ENCODE measurements around the gene DAB2IP.
A peak's percentile ranks its signal among the peaks of the same experiment; 100 is the strongest.
"Not testable (repeated sequence)": the region's sequence is repeated elsewhere in the genome, so short reads cannot be mapped to it uniquely, and the experiment has no call there.

DAB2IP gene

GRCh38 chr9:121725008-121725775 is 73.8 kb downstream of the DAB2IP start:
- DNase-seq (ENCODE audit: low read depth in 2 of 2), result peak; percentile 93 to 95

DNA sequence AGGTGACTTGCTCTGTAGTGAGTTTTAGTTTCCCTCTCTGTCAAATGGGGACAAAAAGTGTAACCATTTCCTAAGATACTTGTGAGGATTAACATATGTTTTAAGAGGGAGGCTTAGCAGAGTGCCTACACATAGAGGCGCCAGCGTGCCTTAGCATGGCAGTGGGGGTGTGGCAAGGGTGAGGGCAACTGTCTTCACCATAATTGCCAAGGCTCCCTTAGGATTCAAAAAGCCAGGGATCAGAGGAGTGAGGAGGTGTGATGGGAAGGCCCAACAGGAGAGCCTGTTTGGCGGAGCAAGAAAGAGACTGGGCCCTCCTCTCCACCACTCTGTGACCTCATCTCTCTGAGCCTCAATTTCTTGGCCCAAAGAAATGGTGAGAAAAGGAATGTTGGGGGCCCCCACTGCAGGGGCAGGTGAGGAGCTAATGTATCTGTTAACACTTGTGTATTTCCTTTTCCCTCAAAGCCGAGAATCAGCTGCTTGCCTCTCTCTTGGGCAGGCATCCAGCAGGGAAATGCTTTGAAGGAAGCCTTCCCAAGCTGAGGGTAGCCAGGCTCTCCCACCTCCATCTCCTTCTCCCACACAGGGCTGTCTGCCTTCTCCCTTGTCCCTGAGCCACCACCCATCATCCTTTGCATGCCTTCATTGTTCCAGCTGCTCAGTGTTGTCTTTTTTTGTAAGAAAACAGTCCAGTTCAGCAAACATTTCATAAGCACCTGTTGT is 76.0 kb downstream of the DAB2IP start:
- no peak for DNase-seq (ENCODE audit: low read depth in 2 of 2)

- DNase-seq (ENCODE audit: low read depth in 2 of 2), result no peak
Observed at GRCh38 chr9:121728916-121729315, 77.5 kb downstream of the DAB2IP start.

GRCh38 chr9:121729769-121730562 is 78.5 kb downstream of the DAB2IP start:
- DNase-seq (ENCODE audit: low read depth in 2 of 2), result no peak

- no peak for DNase-seq (ENCODE audit: low read depth in 2 of 2)
Observed at GRCh38 chr9:121731090-121731489, 79.7 kb downstream of the DAB2IP start.

DNA sequence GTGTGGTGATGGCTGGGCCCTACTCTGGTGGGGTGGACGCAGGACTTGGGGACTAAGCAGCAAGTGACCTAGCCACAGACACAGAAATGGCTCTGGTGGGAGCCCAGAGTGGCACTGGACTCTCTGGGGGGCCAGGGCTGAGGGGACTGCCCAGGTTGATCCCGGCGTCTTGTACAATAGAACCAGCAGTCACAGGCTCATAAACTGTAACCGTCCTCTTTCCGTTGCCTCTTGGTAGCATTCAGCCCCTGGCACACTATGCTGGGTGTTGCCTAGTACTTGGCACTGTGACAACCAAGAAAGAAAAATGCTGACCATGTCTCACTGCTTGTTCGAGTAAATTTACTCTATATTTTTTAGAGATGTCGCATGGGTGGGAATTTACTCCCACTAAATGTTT is 80.5 kb downstream of the DAB2IP start:
- no peak for DNase-seq (ENCODE audit: low read depth in 2 of 2)

GRCh38 chr9:121732389-121732788 is 81.0 kb downstream of the DAB2IP start:
- DNase-seq (ENCODE audit: low read depth in 2 of 2), result no peak

- DNase-seq (ENCODE audit: low read depth in 2 of 2), result no peak
Observed at GRCh38 chr9:121732886-121733285, 81.5 kb downstream of the DAB2IP start.

DNA sequence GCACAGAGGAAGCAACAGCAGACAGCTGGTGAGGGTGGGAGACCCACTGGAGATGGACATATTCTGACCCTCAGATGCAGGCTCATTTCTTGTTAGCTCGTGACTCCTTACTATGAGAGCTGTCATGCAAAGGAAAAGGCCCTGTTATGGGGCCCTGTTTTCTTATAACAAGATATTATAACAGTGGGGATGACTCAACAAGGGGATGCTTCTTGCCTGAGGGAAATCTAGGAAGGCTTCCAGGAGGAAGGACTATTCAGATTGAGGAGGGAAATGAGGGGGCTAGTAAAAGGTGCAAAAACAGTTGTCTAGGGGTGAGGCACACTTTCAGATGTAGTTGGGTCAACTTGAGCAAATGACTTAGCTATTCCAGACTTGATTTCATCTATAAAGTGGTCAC is 83.0 kb downstream of the DAB2IP start:
- DNase-seq (ENCODE audit: low read depth in 2 of 2), result no peak

- DNase-seq (ENCODE audit: low read depth in 2 of 2), result peak; percentile 22 to 34
Observed at GRCh38 chr9:121735065-121735792, 83.8 kb downstream of the DAB2IP start.

- DNase-seq (ENCODE audit: low read depth in 2 of 2), result no peak
Observed at GRCh38 chr9:121735793-121736770, 84.6 kb downstream of the DAB2IP start.

DNA sequence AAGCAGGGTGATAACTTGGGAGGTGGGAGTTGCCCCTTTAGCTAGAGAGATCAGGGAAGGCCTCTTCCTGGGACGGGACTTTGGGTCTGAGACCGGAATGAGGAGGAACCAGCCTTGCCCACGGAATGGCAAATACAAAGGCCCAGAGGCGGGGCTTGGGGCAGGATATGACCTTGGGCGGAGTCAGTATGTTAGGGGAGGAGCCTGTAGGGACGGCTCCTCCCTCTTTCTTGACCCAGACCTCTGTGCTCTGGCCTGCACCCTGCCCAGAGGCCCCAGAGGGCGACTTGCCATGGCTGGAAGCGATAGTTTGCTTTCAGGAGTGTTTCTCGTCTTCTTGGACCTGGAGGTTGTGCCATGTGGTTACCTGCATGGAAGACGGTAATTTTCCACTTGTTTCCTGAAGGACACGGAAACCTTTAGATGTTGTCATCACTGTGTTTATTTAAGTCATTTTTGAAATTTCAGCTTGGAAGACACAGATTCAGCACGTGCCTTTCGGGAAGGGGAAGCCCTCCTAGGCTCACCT is 85.6 kb downstream of the DAB2IP start:
- no peak for DNase-seq (ENCODE audit: low read depth in 2 of 2)

GRCh38 chr9:121737481-121737931 is 86.1 kb downstream of the DAB2IP start:
- no peak for DNase-seq (ENCODE audit: low read depth in 2 of 2)

DNA sequence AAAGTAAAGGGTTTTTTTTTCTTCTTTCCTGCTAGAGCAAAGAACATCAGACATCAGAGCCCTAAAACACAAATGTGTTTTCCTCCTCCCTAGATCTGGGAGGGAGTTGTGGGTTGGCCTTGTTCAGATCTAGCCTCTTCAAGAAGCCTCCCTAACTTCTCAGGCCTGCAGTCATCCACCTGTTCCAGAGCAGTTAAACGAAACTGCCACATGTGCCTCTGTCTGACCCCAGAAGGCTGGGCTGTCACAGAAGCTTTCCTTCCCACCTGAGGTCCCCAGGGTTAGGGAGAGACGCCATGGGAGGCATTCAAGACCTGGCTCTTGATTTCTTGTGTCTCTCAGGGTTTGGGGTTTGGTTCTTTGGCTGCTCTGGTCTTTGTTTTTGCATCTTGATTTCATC is 87.0 kb downstream of the DAB2IP start:
- no peak for DNase-seq (ENCODE audit: low read depth in 2 of 2)

DNA sequence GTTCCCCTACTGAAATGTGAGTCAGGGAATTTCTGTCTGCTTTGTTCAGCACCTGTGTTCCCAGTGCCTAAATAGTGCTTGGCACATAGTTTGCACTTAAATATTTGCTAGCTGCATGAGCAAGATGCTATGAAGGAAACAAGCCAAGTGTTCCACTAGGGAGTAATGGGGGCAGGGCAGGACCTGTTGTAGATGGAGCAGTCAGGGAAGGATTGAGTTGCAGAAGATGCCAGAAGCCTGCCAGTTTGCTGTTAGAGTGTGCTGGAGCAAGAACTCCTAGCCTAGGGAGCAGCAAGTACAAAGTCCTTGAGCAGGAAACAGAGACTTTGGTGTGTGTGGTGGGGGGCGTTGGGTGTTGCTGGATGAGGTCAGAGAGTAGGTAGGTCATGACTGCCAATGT is 87.5 kb downstream of the DAB2IP start:
- DNase-seq (ENCODE audit: low read depth in 2 of 2), result peak; percentile 15 to 19

- DNase-seq (ENCODE audit: low read depth in 2 of 2), result no peak
Observed at GRCh38 chr9:121739971-121740370, 88.5 kb downstream of the DAB2IP start.

DNA sequence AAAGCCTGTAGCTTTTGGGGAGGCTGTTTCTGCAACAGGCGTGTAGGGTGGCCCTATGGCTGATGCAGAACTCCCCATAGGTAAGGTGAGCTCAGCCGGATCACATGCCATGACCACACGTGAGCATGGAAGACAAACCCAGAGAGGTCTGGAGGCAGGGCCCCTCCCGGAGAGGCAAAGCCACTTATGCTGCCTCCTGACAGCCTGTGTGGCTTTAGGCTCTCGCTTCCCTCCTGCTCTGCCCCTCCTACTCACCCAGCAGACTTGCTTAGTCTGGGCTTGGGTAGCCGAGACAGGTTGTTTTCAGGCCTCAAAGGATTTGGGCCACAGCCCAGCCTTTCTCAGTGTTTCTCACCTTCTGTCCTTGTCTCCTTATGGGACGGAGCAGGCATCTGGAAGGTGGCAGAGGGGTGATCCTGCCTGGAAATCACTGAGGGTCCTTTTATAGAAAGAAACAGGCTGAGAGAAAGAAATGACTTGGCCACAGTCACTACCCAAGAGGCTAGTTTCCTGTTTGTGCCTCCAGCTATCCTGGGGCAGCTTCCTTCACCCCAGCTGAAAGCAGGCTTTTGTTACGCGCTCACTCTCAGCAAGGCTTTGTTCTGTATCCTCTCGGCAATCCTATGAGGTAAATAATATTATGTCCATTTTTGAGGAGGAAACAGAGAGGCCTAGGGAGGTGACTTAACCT is 89.9 kb downstream of the DAB2IP start:
- no peak for DNase-seq (ENCODE audit: low read depth in 2 of 2)

- DNase-seq (ENCODE audit: low read depth in 2 of 2), result not testable (repeated sequence)
Observed at GRCh38 chr9:121741919-121742283, 90.5 kb downstream of the DAB2IP start.

DNA sequence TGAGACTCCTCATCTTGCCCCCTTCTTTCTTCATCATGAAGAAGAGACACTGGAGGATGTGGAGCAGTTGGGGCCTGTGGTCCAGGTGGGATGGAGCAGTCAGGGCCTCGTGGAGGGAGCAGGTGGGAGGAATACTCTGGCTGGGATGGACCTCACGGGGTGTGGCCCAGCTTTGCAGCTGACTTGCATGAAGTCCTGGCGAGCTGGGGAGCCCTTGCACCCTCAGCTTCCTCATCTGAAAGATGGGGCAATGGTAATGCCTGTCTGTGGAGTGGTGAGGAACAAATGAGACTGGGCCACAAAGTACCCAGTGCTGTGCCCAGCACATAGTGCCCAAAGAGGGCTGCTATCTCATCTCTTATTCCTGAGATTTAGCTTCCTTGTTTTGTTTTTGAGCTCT is 91.5 kb downstream of the DAB2IP start:
- no peak for DNase-seq (ENCODE audit: low read depth in 2 of 2)

All from fibroblast of skin of left biceps (primary cell).